ENCODE measurements around the gene EPB41L4A.

The EPB41L4A gene

GRCh38 chr5:112388074-112388473 is 31.0 kb downstream of the EPB41L4A start:
- no peak for ATAC-seq (replicated peaks)
- H3K36me3 Mint-ChIP-seq (ENCODE audit: insufficient read depth): peaks cover 3% of the 10 kb centered on the region
- no peak overlapping the region for H3K4me3 Mint-ChIP-seq
- peaks cover 0 to 4% of the 10 kb centered on the region in 2 donors for H3K4me1 Mint-ChIP-seq (ENCODE audit: low read depth in 2 of 2)
- H3K27me3 Mint-ChIP-seq: peaks cover 11 to 18% of the 10 kb centered on the region in 2 donors
- no peaks in the 10 kb centered on the region for H3K9me3 Mint-ChIP-seq
- DNase-seq: no peak
- H3K27ac Mint-ChIP-seq: no peak overlapping the region

- no peak for ATAC-seq (replicated peaks)
- Mint-ChIP-seq H3K4me1 (ENCODE audit: low read depth in 2 of 2) (no peaks in the 10 kb centered on the region), H3K9me3 (no peaks in the 10 kb centered on the region), H3K4me3 (no peak overlapping the region), H3K27me3 (peaks cover 14 to 18% of the 10 kb centered on the region in 2 donors), H3K36me3 (ENCODE audit: insufficient read depth) (peaks cover 3% of the 10 kb centered on the region), H3K27ac (no peak overlapping the region)
- no peak for DNase-seq
These were observed 32.3 kb downstream of the EPB41L4A start for GRCh38 chr5:112386766-112387165.

GRCh38 chr5:112385969-112386368 is 33.1 kb downstream of the EPB41L4A start:
- H3K4me1 Mint-ChIP-seq (ENCODE audit: low read depth in 2 of 2): no peaks in the 10 kb centered on the region

GRCh38 chr5:112385566-112385965 is 33.5 kb downstream of the EPB41L4A start:
- Mint-ChIP-seq H3K27me3 (peaks cover 18% of the 10 kb centered on the region in 2 donors), H3K4me1 (ENCODE audit: low read depth in 2 of 2) (no peaks in the 10 kb centered on the region), H3K4me3 (no peak overlapping the region), H3K36me3 (ENCODE audit: insufficient read depth) (peaks cover 3% of the 10 kb centered on the region), H3K9me3 (no peaks in the 10 kb centered on the region), H3K27ac (no peak overlapping the region)
- DNase-seq (no peak), ATAC-seq (replicated peaks) (no peak)

More at GRCh38 chr5:112385969-112386368, 33.1 kb downstream of the EPB41L4A start:
- peaks cover 14 to 18% of the 10 kb centered on the region in 2 donors for H3K27me3 Mint-ChIP-seq
- H3K4me3 Mint-ChIP-seq: no peak overlapping the region
- ATAC-seq (replicated peaks) (no peak), DNase-seq (no peak)
- no peak overlapping the region for H3K27ac Mint-ChIP-seq
- H3K9me3 Mint-ChIP-seq: no peaks in the 10 kb centered on the region
- H3K36me3 Mint-ChIP-seq (ENCODE audit: insufficient read depth): peaks cover 3% of the 10 kb centered on the region

GRCh38 chr5:112384523-112384922 is 34.6 kb downstream of the EPB41L4A start:
- ATAC-seq (replicated peaks): no peak
- Mint-ChIP-seq H3K4me3 (no peak overlapping the region), H3K9me3 (no peaks in the 10 kb centered on the region), H3K27me3 (peaks cover 12 to 15% of the 10 kb centered on the region in 2 donors), H3K36me3 (ENCODE audit: insufficient read depth) (peaks cover 3% of the 10 kb centered on the region), H3K27ac (no peak overlapping the region), H3K4me1 (ENCODE audit: low read depth in 2 of 2) (no peaks in the 10 kb centered on the region)
- no peak for DNase-seq

- Mint-ChIP-seq H3K4me1 (ENCODE audit: low read depth in 2 of 2) (no peaks in the 10 kb centered on the region), H3K36me3 (ENCODE audit: insufficient read depth) (peaks cover 3% of the 10 kb centered on the region), H3K27ac (no peak overlapping the region), H3K27me3 (peaks cover 12 to 13% of the 10 kb centered on the region in 2 donors), H3K9me3 (no peaks in the 10 kb centered on the region), H3K4me3 (no peak overlapping the region)
- no peak for ATAC-seq (replicated peaks)
- no peak for DNase-seq
These were observed 36.2 kb downstream of the EPB41L4A start for GRCh38 chr5:112382886-112383285.

- DNase-seq (no peak), ATAC-seq (replicated peaks) (no peak)
- H3K27ac Mint-ChIP-seq: no peak overlapping the region
- H3K36me3 Mint-ChIP-seq (ENCODE audit: insufficient read depth): no peaks in the 10 kb centered on the region
- H3K27me3 Mint-ChIP-seq: peaks cover 12 to 13% of the 10 kb centered on the region in 2 donors
- H3K4me3 Mint-ChIP-seq: no peak overlapping the region
- H3K4me1 Mint-ChIP-seq (ENCODE audit: low read depth in 2 of 2): no peaks in the 10 kb centered on the region
- no peaks in the 10 kb centered on the region for H3K9me3 Mint-ChIP-seq
These were observed 37.6 kb downstream of the EPB41L4A start for GRCh38 chr5:112381521-112381920.

GRCh38 chr5:112379542-112380325 is 39.3 kb downstream of the EPB41L4A start:
- Mint-ChIP-seq H3K9me3 (no peaks in the 10 kb centered on the region), H3K36me3 (ENCODE audit: insufficient read depth) (no peaks in the 10 kb centered on the region), H3K27ac (no peak overlapping the region), H3K4me1 (ENCODE audit: low read depth in 2 of 2) (no peaks in the 10 kb centered on the region), H3K4me3 (no peak overlapping the region), H3K27me3 (peaks cover 8 to 13% of the 10 kb centered on the region in 2 donors)
- DNase-seq (no peak), ATAC-seq (replicated peaks) (no peak)

- Mint-ChIP-seq H3K4me3 (no peak overlapping the region), H3K36me3 (ENCODE audit: insufficient read depth) (peaks cover 2% of the 10 kb centered on the region), H3K4me1 (ENCODE audit: low read depth in 2 of 2) (peaks cover 0 to 2% of the 10 kb centered on the region in 2 donors), H3K9me3 (no peaks in the 10 kb centered on the region), H3K27ac (no peak overlapping the region), H3K27me3 (peaks cover 5 to 9% of the 10 kb centered on the region in 2 donors)
- DNase-seq (no peak), ATAC-seq (replicated peaks) (no peak)
These were observed 44.3 kb downstream of the EPB41L4A start for GRCh38 chr5:112374818-112375217.

- DNase-seq (no peak), ATAC-seq (replicated peaks) (no peak)
- Mint-ChIP-seq H3K36me3 (ENCODE audit: insufficient read depth) (peaks cover 2% of the 10 kb centered on the region), H3K27me3 (peaks cover 5 to 9% of the 10 kb centered on the region in 2 donors), H3K27ac (no peak overlapping the region), H3K4me1 (ENCODE audit: low read depth in 2 of 2) (peaks cover 0 to 2% of the 10 kb centered on the region in 2 donors), H3K4me3 (no peak overlapping the region), H3K9me3 (no peaks in the 10 kb centered on the region)
These were observed 44.7 kb downstream of the EPB41L4A start for GRCh38 chr5:112374356-112374755.

GRCh38 chr5:112373885-112374284 is 45.2 kb downstream of the EPB41L4A start:
- H3K36me3 Mint-ChIP-seq (ENCODE audit: insufficient read depth): peaks cover 2% of the 10 kb centered on the region
- no peak overlapping the region for H3K4me3 Mint-ChIP-seq
- H3K4me1 Mint-ChIP-seq (ENCODE audit: low read depth in 2 of 2): peaks cover 0 to 2% of the 10 kb centered on the region in 2 donors
- no peaks in the 10 kb centered on the region for H3K9me3 Mint-ChIP-seq
- ATAC-seq (replicated peaks): no peak
- DNase-seq: no peak
- no peak overlapping the region for H3K27ac Mint-ChIP-seq
- H3K27me3 Mint-ChIP-seq: peaks cover 5 to 9% of the 10 kb centered on the region in 2 donors

GRCh38 chr5:112372543-112372942 is 46.5 kb downstream of the EPB41L4A start:
- peaks cover 5 to 9% of the 10 kb centered on the region in 2 donors for H3K27me3 Mint-ChIP-seq
- H3K4me1 Mint-ChIP-seq (ENCODE audit: low read depth in 2 of 2): peaks cover 0 to 2% of the 10 kb centered on the region in 2 donors
- no peak overlapping the region for H3K4me3 Mint-ChIP-seq
- H3K27ac Mint-ChIP-seq: no peak overlapping the region
- no peaks in the 10 kb centered on the region for H3K9me3 Mint-ChIP-seq
- DNase-seq (no peak), ATAC-seq (replicated peaks) (no peak)
- H3K36me3 Mint-ChIP-seq (ENCODE audit: insufficient read depth): peaks cover 2% of the 10 kb centered on the region

- Mint-ChIP-seq H3K27me3 (peaks cover 5 to 9% of the 10 kb centered on the region in 2 donors), H3K27ac (no peak overlapping the region), H3K36me3 (ENCODE audit: insufficient read depth) (peaks cover 2% of the 10 kb centered on the region), H3K4me1 (ENCODE audit: low read depth in 2 of 2) (peaks cover 0 to 2% of the 10 kb centered on the region in 2 donors), H3K4me3 (no peak overlapping the region), H3K9me3 (no peaks in the 10 kb centered on the region)
- DNase-seq: no peak
- ATAC-seq (replicated peaks): no peak
These were observed 48.0 kb downstream of the EPB41L4A start for GRCh38 chr5:112371067-112371466.

- no peaks in the 10 kb centered on the region for H3K9me3 Mint-ChIP-seq
- DNase-seq: no peak
These were observed 51.7 kb downstream of the EPB41L4A start for GRCh38 chr5:112367400-112367799.

More at GRCh38 chr5:112367400-112367799, 51.7 kb downstream of the EPB41L4A start:
- H3K27ac Mint-ChIP-seq: no peak overlapping the region
- H3K27me3 Mint-ChIP-seq: peaks cover 0 to 4% of the 10 kb centered on the region in 2 donors
- no peak for ATAC-seq (replicated peaks)
- no peak overlapping the region for H3K4me3 Mint-ChIP-seq
- H3K4me1 Mint-ChIP-seq (ENCODE audit: low read depth in 2 of 2): no peaks in the 10 kb centered on the region
- H3K36me3 Mint-ChIP-seq (ENCODE audit: insufficient read depth): peaks cover 4% of the 10 kb centered on the region
